ENCODE measurements around the gene ARHGDIG. TPM values are rescaled to one million over a fixed set of nuclear protein-coding genes. Genes with fewer than 3 reads are reported as not detected.

Gene ARHGDIG
- total and polyA plus RNA-seq, 2 donors (not counting 3 experiments of a cell fraction or from before 2014, with no cell fraction given) = 0.93 to 2.2 TPM

- no TSS peak for BruUV-seq (replicated peaks)
- dilution Hi-C loops (cut with MboI; ENCODE audit: extremely low pct_ligation_motif_present, low sequenced_read_pairs) (no loop called here), intact Hi-C loops (cut with micrococcal nuclease) (no loop called here)
- Histone ChIP-seq H3K9me1 (replicated peaks; ENCODE audit: control insufficient read depth, extremely low read depth, insufficient read depth, low read length) (no peaks in the 10 kb centered on the region), H3K4me1 (ENCODE audit: control insufficient read depth, extremely low read depth, insufficient read depth, low read length) (peaks cover 6% of the 10 kb centered on the region), H2AFZ (ENCODE audit: low read depth, low read length) (no peak overlapping the region), H3K36me3 (ENCODE audit: control insufficient read depth in 2 of 2, extremely low read depth in 1 of 2, insufficient read depth in 2 of 2, low read length in 2 of 2) (peaks cover 0 to 2% of the 10 kb centered on the region in 2 experiments), H3K27ac (ENCODE audit: insufficient read depth, low read depth, low read length) (no peak overlapping the region), H3K79me2 (ENCODE audit: control insufficient read depth, insufficient read depth, low read length) (no peaks in the 10 kb centered on the region), H3K4me3 (replicated peaks in 1 of 3; ENCODE audit: insufficient read depth in 1 of 3, low read depth in 1 of 3, low read length in 3 of 3) (no peak overlapping the region), H3K9me3 (replicated peaks; ENCODE audit: control insufficient read depth, insufficient read depth, low read length) (no peaks in the 10 kb centered on the region), H3K4me2 (ENCODE audit: insufficient read depth, low read length) (no peak overlapping the region), H3K27me3 (ENCODE audit: control insufficient read depth in 2 of 2, insufficient read depth in 2 of 2, low read length in 2 of 2) (no peaks in the 10 kb centered on the region), H4K20me1 (replicated peaks; ENCODE audit: control insufficient read depth, extremely low read depth, insufficient read depth, low read length) (no peaks in the 10 kb centered on the region), H3K9ac (replicated peaks; ENCODE audit: extremely low read depth, insufficient read depth, low read length) (no peak overlapping the region)
- DNase-seq (ENCODE audit: low read depth, low spot score) = no peak
- ChIA-PET POLR2A (no interaction called here), CTCF (interaction anchor here (1.2 kb wide), 1 partner anchor 11 kb away, joined by 3 read pairs; the partner anchor contains the start of gene LUC7L)
- no peak for TF ChIP-seq POLR2AphosphoS5 (IDR thresholded peaks at IDR 0.05; ENCODE audit: insufficient read depth, low read depth, low read length)
- no peak for TF ChIP-seq MYC (IDR thresholded peaks at IDR 0.05; ENCODE audit: low read depth, low read length)
- no peak for TF ChIP-seq EZH2 (IDR thresholded peaks at IDR 0.05; ENCODE audit: borderline replicate concordance, low read depth, low read length, severe bottlenecking)
- no peak for TF ChIP-seq FOS (IDR thresholded peaks at IDR 0.05; ENCODE audit: borderline replicate concordance, insufficient read depth, low read length)
- no peak for TF ChIP-seq GATA2 (IDR thresholded peaks at IDR 0.05; ENCODE audit: insufficient read depth, insufficient read length, low read depth, low read length)
- no peak for TF ChIP-seq JUN (IDR thresholded peaks at IDR 0.05; ENCODE audit: borderline replicate concordance, insufficient read depth, insufficient read length, low read depth)
- no peak for TF ChIP-seq CTCF (IDR thresholded peaks at IDR 0.05; ENCODE audit: extremely low read depth in 1 of 2, insufficient read depth in 1 of 2, low read depth in 1 of 2, low read length in 2 of 2)
- no peak for TF ChIP-seq POLR2A (IDR thresholded peaks at IDR 0.05; ENCODE audit: low read depth, low read length)
- no peak for TF ChIP-seq MAX (IDR thresholded peaks at IDR 0.05; ENCODE audit: insufficient read depth, insufficient read length)
- no peak for FAIRE-seq
Observed at GRCh38 chr16:240559-240958, 39.8 kb upstream of the ARHGDIG start.

All from endothelial cell of umbilical vein (primary cell).